ENCODE measurements around the gene NOTCH3.
A peak's percentile ranks its signal among the peaks of the same experiment; 100 is the strongest.

The NOTCH3 gene

DNA sequence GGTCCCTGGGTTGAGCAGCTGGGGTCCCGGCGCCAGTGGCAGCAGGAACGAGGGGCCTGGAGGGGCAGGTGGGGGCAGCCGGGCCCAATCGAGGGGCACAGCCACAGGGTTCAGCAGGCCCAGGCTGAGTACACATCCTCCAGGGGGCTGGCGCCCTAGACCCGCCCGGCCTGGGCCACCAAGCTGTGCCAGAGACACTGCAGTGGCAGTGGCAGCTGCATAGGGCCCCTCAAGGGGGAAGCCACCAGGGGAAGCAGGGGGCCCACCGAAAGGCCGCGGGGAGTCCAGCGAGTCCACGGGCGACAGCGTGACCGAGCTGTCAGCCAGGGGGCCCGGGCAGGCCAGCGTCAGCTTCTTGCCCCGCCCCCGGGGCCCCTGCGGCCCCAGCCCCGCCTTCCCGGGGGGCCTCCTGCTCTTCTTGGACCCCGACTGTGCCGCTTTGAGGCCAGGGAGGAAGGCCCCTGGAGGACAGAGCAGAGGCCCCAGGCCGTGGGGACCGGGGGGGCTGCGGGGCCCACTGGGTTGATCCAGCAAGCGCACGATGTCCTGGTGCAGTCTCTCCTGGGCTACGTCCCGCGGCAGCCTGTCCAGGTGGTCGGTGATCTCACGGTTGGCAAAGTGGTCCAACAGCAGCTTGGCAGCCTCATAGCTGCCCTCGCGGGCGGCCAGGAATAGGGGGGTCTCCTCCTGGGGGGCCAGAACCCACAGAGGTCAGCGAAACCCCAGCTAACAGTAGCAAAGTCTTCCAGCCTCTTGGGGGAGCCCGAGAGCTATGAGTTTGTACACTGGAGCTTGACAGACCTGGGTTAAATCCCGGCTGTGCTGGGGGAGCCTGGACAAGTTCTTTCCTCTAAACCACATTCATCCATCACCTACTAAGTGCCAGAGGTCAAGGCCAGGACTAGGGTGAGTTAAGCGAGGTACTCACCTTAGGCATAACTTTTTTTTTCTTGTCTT is 39.5 kb downstream of the NOTCH3 start:
- peak; percentile 76 for DNase-seq (ENCODE audit: low spot score)

DNA sequence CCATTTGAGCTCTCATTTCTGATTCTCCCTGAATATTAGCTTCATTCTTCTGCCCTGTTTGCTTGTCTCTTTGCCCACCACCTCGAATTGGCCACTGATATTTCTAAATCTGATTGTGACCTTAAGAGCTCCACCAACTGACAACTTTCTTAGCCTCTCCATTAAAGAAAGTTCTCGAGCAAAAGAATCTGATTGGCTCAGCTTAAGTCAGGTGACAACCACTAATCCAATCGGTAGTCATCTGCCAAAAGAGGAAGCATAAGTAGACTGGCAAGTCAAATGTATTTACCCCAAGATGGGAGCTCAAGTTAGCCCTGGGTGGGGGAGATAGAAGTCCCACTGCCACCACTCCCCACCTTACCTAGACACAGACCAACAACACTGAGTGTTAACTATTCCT is 41.5 kb downstream of the NOTCH3 start:
- peak; percentile 85 for DNase-seq (ENCODE audit: low spot score)

DNA sequence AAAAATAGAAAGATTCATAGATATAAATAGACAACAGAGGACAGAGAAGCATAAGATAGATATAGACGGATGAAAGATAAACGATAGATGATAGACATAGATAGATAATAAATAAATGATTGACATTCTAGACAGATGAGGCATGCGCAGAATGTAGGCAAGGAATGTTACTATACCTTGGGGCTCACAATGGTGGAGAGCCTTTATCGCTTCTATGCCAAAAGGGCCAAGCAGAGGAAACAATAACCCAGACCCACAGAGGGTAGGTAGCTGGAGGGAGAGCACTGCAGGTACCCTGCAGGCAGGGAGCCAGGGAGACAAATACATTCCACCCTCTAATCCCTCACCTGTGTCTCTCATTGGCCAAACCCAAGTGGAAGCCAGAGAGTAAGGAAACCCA is 44.4 kb downstream of the NOTCH3 start:
- no peak for DNase-seq (ENCODE audit: low spot score)

DNA sequence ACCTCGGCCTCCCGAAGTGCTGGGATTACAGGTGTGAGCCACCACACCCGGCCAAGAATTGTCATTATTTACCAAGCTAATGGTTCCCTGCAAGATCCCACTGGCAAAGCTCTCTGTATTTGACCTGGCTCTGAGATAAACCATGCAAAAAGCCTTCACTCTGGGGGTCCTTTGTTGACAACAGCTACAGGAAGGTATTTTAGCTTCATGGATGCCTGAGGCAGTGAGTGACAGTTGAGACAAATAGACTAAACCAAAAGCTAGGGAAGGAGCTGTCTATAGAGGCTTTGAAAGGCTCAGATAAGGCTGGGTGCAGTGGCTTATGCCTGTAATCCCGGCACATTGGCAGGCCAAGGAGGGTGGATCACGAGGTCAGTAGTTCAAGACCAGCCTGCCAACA is 45.5 kb downstream of the NOTCH3 start:
- DNase-seq (ENCODE audit: low spot score): no peak

DNA sequence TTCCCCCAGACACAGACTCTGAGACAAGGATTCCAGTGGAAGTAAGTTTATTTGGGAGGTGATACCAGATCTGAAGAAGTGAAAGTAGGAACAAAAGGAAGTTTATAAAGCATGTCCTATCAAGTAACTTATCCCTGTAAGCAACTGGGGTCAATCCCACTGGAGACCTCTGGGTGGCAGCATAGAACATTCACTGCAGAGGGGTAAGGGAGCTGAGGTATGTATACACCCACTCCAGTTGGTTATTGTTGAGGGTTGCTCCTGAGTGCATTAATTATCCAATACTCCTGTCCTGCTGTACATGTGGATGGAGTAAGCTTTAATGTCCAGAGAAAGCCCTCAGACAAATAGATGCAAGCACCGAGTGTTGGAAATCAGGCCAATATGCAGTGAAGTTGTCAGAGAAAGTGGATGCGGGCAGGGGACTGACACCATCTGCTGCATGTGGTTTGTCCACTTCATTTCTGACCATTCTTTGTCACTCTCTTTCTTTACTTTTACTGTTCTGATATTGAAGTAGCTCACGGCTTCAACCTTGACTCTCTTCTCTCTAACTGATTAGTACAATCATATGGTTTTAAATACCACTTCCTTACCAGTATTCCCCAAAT is 46.7 kb downstream of the NOTCH3 start:
- DNase-seq (ENCODE audit: low spot score): peak; percentile 79

DNA sequence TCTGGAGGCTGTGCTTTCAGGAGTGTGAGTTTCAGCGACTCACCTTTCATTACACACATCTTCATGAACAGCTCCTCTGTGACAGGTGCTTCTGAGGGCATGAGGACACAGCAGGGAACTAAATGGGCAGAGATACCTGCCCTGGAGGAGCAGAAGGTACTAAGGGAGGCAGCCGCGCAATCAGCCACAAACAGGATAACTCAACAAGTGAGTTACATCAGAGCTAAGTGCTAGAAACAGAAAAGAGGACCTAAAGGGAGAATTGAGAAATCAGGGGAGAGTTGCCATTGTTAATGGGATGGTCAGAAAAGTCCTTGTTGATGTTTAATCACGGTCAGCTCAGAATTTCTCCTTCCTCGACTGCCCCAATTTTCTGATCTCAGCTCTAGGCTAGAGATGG is 51.1 kb downstream of the NOTCH3 start:
- DNase-seq (ENCODE audit: low spot score): no peak

DNA sequence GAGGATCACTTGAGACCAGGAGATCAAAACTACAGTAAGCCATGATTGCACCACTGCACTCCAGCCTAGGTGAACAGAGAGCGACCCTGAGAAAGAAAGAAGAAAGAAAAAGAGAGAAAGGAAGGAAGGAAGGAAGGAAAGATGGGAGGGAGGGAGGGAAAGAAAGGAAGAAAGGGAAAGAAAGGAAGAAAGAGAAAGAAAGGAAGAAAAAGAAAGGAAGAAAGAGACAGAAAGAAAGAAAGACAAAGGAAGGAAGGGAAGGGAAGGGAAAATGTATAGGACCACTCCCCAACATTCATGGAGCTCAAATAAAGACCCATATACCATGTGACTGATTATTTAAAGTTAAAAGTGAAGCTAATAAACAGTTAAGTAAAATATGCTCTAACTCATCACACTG is 53.7 kb downstream of the NOTCH3 start:
- DNase-seq (ENCODE audit: low spot score): no peak

DNA sequence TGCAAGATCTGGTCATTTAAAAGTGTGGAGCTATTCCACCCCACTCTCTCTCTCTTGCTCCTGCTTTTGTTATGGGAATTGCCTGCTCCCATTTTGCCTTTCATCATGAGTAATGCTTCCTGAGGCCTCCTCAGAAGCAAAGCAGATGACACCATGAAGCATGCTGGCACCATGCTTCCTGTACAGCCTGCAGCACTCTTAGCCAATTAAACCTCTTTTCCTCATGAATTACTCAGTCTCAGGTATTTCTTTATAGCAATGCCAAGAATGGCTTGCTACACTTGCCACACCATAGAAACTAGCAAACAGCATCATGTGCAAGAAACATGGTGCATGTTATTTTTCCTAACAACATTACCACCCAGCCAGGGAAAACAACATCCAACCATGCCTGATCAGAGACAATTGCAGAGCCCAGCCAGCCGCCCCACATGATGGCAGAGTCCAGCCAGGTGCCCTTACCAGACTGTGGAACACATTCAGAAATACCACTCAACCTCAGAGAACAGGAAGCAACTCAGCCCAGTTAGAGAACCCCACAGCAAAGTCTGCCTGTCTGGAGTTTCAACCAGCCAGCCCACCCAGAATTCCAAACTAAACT is 56.6 kb downstream of the NOTCH3 start:
- DNase-seq (ENCODE audit: low spot score): no peak

DNA sequence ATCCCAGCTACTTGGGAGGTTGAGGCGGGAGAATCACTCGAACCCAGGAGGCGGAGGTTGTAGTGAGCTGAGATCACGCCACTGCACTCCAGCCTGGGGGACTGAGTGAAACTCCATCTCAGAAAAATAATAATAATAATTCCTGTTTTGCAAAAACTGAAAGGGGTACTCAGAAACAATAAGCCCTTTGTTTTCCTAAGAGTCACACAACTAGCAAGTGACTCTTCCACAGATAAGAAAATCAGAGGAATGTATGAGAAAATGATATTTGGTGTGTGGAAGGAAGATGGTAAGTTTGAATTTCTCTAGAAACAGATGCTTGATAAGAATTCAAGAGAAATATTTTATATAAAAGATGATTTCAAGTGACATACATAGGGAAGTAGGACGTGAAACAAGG is 58.5 kb downstream of the NOTCH3 start:
- no peak for DNase-seq (ENCODE audit: low spot score)

DNA sequence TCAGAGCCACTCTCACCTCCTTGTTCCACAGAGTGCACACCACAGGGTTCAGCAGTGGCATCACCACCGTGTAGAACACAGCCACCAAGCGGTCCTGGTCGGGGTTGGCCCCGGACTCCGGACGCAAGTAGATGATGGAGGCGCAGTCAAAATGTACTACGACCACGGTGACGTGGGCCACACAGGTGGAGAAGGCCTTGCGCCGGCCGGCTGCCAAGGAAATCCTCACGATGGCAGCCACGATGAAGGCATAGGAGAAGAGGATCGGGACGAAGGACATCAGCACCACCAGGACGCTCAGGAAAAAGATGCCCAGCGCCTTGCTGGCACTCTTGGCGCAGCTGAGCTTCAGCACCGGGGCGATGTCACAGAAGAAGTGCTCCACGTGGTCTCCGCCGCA is 59.7 kb downstream of the NOTCH3 start:
- no peak for DNase-seq (ENCODE audit: low spot score)

DNA sequence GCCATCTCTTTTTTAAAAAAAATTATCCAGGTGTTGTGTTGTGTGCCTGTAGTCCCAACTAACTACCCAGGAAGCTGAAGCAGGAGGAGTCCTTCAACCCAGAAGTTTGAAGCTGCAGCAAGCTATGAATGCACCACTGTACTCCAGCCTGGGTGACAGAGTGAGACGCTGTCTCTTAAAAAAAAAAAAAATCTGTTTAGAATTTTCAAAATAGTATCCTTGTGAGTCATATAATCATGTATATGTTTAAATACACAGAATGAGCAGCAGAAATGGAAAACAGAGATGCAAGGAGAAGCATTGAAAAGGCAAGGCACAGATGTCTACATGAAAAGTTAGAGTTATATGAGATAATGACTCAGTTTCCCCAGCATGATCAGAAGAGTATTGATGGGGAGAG is 62.4 kb downstream of the NOTCH3 start:
- no peak for DNase-seq (ENCODE audit: low spot score)

DNA sequence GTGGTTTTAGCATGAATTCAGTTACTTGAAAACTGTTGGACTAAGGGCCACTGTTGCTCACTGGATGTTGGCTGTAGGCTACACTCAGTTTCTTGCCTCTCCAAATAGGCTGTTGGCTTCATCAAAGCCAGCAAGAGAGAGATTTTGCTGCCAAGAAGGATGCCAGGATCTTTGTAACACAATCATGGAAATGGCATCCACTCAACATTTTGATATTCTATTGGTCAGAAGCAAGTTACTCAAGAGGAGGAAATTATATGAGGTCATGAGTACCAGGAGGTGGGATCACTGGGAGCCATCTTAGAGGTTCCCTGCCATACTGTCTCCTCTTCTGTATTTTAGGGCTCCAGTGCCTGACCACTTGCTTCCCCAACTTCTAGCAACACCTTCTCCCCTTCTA is 63.0 kb downstream of the NOTCH3 start:
- DNase-seq (ENCODE audit: low spot score): no peak

DNA sequence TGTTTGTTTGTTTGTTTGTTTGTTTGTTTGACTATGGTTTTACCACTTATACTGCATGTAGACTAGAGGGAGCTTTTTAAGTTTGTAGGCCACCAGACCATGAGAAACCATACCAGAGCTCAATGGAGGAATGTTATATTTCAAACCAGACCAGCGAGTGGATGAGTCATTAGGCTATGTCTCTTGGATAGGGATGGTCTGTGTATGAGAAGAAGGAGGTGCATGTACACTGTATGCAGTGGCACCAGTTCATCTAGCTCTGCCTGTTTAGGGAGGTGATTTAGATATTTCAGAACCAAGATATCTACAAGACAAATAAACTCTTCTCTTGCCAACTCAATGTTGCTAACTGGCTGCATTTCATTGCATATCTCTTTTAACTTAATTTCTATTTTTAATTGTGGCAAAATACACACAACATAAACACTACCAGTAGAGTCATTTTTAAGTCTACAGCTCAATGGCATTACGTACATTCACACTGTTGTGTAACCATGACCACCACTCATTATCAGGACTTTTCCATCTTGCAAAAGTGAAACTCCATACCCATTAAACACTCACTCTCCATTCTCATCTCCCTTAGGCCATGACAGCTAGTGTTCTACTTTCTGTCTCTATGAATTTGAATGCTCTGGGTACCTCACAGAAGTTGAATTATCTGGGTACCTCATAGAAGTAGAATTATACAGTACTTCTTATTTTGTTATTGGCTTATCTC is 64.4 kb downstream of the NOTCH3 start:
- DNase-seq (ENCODE audit: low spot score): no peak

DNA sequence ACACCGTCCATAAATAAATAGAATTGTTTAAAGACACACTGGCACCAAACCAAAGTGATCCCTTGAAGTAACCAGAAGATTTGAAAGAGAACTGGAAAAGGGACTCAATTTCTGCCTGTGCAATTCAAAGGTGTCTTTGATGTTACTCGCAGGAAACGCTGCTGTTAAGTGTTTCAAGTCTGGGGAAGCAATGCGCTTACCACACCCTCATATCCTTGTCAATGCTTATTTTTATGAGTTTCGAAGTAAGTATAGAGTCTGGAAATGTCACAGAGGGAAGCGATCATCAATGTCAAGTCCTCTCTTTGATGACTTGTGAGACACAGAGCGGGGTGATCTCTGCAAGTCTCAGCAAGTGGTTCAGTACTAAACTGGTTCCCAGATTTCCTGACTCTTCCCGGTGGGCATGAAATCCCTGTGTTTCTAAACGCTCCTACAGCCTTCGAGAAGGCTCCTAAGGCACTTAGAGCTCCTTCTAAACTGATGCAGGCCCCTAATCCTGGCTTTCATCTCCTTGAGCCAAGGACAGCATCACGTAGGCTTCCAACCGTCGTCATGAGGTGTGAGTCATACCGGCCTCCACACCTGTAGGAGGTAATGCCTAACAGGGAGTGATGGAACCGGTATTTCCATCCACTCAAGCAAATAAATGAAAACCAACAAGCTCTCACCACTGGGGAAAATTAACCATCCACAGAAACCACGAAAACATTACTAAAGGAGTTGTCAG is 70.8 kb downstream of the NOTCH3 start:
- no peak for DNase-seq (ENCODE audit: low spot score)

DNA sequence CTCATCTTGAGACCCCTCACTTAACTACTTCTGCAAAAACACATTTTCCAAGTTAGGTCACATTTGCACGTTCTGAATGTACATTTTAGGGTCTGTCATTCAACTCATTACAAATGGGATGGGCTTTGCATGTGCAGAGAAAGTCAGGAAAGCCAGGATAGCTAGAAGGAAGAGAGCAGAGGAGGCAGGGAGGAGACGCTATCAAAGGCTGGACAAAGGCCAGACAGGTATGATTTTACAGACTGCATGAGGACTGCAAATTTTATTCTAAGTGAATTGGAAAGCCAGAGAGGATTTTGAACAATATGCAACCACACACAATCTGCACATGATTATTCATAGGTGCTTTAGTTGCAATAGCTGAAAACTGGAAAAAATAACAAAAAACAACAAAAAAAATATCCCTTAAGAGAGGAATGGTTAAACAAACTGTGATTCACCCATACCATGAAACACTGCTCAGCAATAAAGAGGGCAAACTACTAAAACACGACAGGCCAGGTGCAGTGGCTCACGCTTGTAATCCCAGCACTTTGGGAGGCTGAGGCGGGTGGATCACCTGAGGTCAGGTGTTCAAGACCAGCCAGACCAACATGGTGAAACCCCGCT is 72.5 kb downstream of the NOTCH3 start:
- no peak for DNase-seq (ENCODE audit: low spot score)

DNA sequence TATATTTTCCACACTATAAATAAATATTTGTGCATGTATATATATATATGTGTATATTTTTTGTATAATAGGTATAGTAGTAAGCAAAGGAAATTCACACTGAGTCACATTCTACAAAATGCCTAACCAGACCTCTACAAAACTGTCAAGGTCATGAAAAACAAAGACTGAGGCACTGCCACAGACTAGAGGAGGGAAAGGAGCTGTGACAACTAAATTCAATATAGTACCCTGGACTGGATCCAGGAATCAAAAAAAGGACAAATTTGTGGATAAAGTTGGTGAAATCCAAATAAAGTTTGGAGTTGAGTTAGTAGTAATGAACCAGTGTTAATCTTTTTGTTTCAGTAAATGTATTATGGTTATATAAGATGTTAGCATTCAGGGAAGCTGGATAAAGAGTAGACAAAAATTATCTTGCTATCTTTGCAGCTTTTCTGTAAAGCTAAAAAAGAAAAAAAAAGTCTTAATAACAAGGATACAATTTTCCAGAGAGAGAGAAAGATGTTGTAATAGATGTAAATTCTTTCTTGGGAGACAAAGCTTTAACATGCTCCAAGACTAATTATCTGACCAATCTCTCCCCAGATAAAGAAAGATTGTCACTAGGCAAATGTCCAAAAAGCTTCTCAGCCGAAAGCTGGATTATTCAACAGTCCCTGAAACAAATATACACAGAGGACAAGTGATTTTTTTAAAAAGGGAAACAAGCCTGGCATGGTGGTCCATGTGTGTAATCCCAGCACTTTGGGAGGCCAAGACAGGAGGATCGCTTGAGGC is 74.5 kb downstream of the NOTCH3 start:
- no peak for DNase-seq (ENCODE audit: low spot score)

DNA sequence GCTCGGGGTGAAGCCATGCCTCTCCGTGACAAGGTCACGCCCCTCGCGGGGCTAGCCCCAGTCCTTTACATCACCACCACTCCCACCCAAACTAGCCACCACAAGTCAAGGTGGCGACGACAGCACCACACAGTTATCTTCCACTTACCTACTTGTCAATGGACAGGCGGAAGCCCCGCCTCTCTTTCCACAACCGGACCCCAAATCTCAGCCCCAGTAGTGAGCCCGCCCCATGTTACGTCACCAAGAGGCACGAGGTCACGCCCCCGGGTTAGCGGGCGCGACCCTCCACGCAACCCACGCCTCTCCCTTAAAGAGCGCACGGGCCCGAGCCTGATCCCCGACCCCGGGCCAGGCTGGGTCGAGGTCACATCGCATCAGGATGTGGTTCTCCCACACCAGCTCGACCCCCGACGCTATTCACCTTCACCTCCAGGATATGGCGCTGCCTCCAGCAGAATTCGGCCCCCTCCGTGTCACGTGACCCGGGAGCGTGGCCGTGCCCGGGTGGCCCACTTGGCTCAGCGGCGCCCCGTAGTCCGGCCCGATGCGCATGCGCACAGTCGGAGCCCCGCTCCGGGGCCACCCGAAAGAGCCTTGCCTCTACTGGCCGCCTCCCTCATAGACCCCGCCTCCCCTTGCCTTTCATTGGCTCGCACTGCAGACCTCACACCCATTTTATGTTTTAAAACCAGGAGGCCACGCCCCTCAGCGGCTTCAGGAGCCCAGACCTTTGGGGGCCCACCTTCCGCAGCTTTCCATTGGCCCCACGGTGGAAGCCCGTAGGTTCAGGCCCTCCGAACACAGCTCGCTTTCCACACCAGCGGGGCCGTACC is 75.3 kb downstream of the NOTCH3 start:
- DNase-seq (ENCODE audit: low spot score): peak; percentile 99

DNA sequence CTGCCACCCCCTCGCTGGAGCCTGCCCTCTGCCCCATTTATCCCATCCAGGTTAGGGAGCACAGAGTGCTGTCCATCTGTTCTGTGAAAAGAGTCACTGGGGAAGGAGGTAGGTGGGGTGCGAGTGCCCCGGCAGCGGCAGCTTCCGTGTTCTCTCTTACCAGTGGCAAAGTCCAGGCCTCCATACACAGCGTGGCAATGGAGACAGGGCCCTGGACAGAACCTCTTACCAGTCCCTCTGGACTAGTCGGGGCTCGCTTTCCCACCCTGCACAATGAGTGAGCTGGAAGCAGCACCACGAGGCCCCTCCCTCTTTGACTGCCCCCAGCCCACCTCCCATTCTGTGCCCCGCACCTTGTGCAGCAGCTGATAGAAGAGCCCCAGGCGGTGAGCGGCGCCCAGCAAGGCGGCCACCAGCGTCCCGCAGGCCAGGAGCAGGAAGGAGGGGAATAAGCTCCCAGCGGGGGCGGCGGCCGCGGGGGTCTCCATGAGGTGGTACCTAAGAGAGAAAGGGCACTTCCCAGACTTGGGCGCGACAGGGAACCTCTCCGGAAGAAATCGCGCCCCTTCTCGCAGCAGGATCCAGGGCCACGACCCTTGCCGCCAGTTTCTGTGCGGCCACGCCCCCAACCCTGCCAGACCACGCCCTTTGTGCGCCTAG is 76.1 kb downstream of the NOTCH3 start:
- peak; percentile 21 for DNase-seq (ENCODE audit: low spot score)

DNA sequence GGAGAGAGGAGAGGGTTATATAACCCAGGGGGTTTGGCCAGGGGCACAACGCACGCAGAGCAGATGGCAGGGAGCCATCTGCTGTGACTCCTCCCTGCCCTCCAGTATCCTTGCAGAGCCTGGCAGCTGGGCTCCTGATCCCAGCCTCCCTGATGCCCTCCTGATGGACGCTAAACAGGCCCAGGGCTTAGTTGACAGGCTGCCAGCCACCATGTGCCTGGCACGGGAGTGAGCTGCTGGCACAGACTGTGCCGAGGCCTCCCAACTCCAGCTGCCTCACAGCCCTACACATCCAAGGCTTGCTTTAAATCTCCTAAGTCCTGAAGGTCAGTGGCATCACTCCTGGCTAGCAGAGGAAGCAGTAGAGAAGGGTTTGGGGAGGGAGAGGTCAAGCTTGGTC is 76.9 kb downstream of the NOTCH3 start:
- DNase-seq (ENCODE audit: low spot score): no peak

Measured in NAMALWA (cell line).